IMR-90 (cell line): ENCODE results near the gene DZIP1. TPM values are rescaled to one million over a fixed set of nuclear protein-coding genes. Genes with fewer than 3 reads are reported as not detected.

Experiments
- ATAC-seq: fragments of 200-7000 bp; cut with Tn5 transposase; 2 replicates; pipeline ENCODE4 v1.9.1; 2020; ENCODE audit warnings: low read depth, mild to moderate bottlenecking, moderate library complexity
- BruUV-seq: library from RNA; stranded (reverse); fragments of 400-500 nt; replicated peaks from 2 replicates; lab custom pipeline; 2021; lab: Mats Ljungman, UMichigan
- CTCF ChIA-PET: fragments of 300-600 bp; formaldehyde crosslinking; extraction: SDS; loops from one replicate; lab custom pipeline; 2021; ENCODE audit warnings: antibody characterized with exemption; lab: Yijun Ruan, JAX
- POLR2A ChIA-PET: fragments of 300-600 bp; sonication (Branson Sonifier 250); formaldehyde crosslinking; loops from one replicate; lab custom pipeline; 2022; ENCODE audit warnings: antibody characterized with exemption; ENCODE audit not compliant: unreplicated experiment; lab: Charles Lee
- DNase-seq: peaks from one replicate; pipeline ENCODE4 v3.0.0; 2013
- H2AFZ ChIP-seq: replicated peaks from 2 replicates; pipeline ENCODE3; 2013; ENCODE audit warnings: low read length, mild to moderate bottlenecking; ENCODE audit not compliant: poor library complexity
- H2AK5ac ChIP-seq: 2 replicates; pipeline ENCODE4 v1.6.1; 2013; ENCODE audit warnings: low read depth, low read length, inconsistent platforms
- H2AK9ac ChIP-seq: replicated peaks from 2 replicates; pipeline ENCODE3; 2013; ENCODE audit warnings: mild to moderate bottlenecking, low read depth, low read length, moderate library complexity; ENCODE audit not compliant: poor library complexity
- H2BK120ac ChIP-seq: 2 replicates; pipeline ENCODE4 v1.6.1; 2013; ENCODE audit warnings: low read depth, low read length, inconsistent platforms
- H2BK15ac ChIP-seq: 3 replicates; pipeline ENCODE4 v1.6.1; 2013; ENCODE audit warnings: low read depth, low read length, inconsistent platforms
- H2BK20ac ChIP-seq: 2 replicates; pipeline ENCODE4 v1.6.1; 2013; ENCODE audit warnings: low read depth, mild to moderate bottlenecking, inconsistent platforms, low read length, moderate library complexity
- H2BK5ac ChIP-seq: 2 replicates; pipeline ENCODE4 v1.6.1; 2013; ENCODE audit warnings: mild to moderate bottlenecking, low read depth, low read length, inconsistent platforms; ENCODE audit not compliant: poor library complexity, severe bottlenecking
- H3K14ac ChIP-seq: replicated peaks from 2 replicates; pipeline ENCODE4 v1.6.1; 2013; ENCODE audit warnings: low read depth, low read length, inconsistent platforms
- H3K18ac ChIP-seq: 2 replicates; pipeline ENCODE4 v1.6.1; 2013; ENCODE audit warnings: low read depth, low read length, control low read depth
- H3K23ac ChIP-seq: 2 replicates; pipeline ENCODE4 v1.6.1; 2013; ENCODE audit warnings: low read depth, low read length, inconsistent platforms
- H3K27ac ChIP-seq: 2 replicates; pipeline ENCODE4 v1.5.1; 2013; ENCODE audit warnings: mild to moderate bottlenecking, control low read depth, low read length; ENCODE audit not compliant: insufficient read depth
- H3K27me3 ChIP-seq: 2 replicates; pipeline ENCODE4 v1.6.1; 2013; ENCODE audit warnings: low read length; ENCODE audit not compliant: control insufficient read depth, insufficient read depth
- H3K36me3 ChIP-seq: 2 replicates; pipeline ENCODE4 v1.6.1; 2013; ENCODE audit warnings: low read length, mixed read lengths; ENCODE audit not compliant: control insufficient read depth, insufficient read depth
- H3K4ac ChIP-seq: 2 replicates; pipeline ENCODE4 v1.6.1; 2013; ENCODE audit warnings: low read depth, low read length, inconsistent platforms
- H3K4me1 ChIP-seq: 2 replicates; pipeline ENCODE4 v1.6.1; 2013; ENCODE audit warnings: low read length, mixed read lengths; ENCODE audit not compliant: control insufficient read depth, insufficient read depth
- H3K4me2 ChIP-seq: 2 replicates; pipeline ENCODE4 v1.6.1; 2013; ENCODE audit warnings: low read depth, mild to moderate bottlenecking, control low read depth, low read length, moderate library complexity
- H3K4me3 ChIP-seq: 2 replicates; pipeline ENCODE4 v1.5.1; 2013; ENCODE audit warnings: low read depth, mild to moderate bottlenecking, control low read depth, low read length, moderate library complexity; ENCODE audit not compliant: insufficient read depth
- H3K56ac ChIP-seq: 2 replicates; pipeline ENCODE4 v1.6.1; 2013; ENCODE audit warnings: low read length, inconsistent platforms; ENCODE audit not compliant: insufficient read depth; ENCODE audit errors: extremely low read depth
- H3K79me1 ChIP-seq, 2 experiments: 2 replicates each; pipeline ENCODE4 v1.6.1; 2013; ENCODE audit warnings: low read length in 2 of 2, inconsistent platforms in 1 of 2, low read depth in 1 of 2
- H3K9ac ChIP-seq: 2 replicates; pipeline ENCODE4 v1.6.1; 2013; ENCODE audit warnings: low read depth, low read length, control low read depth
- H3K9me1 ChIP-seq: 2 replicates; pipeline ENCODE4 v1.6.1; 2013; ENCODE audit warnings: low read length, inconsistent platforms; ENCODE audit not compliant: insufficient read depth
- H3K9me3 ChIP-seq: 2 replicates; pipeline ENCODE4 v1.6.1; 2013; ENCODE audit warnings: low read length; ENCODE audit not compliant: control insufficient read depth, insufficient read depth
- H4K20me1 ChIP-seq: 2 replicates; pipeline ENCODE4 v1.6.1; 2013; ENCODE audit warnings: low read length, inconsistent platforms; ENCODE audit not compliant: insufficient read depth
- H4K5ac ChIP-seq: 2 replicates; pipeline ENCODE4 v1.6.1; 2013; ENCODE audit warnings: mild to moderate bottlenecking, low read depth, low read length, control low read depth
- H4K8ac ChIP-seq, 2 experiments: 2 replicates each; pipeline ENCODE4 v1.6.1; 2013; ENCODE audit warnings: low read depth in 2 of 2, low read length in 2 of 2, control low read depth in 1 of 2, inconsistent platforms in 1 of 2
- H4K91ac ChIP-seq: 2 replicates; pipeline ENCODE4 v1.6.1; 2013; ENCODE audit warnings: low read depth, low read length, inconsistent platforms; ENCODE audit not compliant: insufficient read depth
- BHLHE40 ChIP-seq: fragments of 150-350 bp; IDR thresholded peaks from 2 replicates; pipeline ENCODE4 v1.6.1; 2016; ENCODE audit warnings: mild to moderate bottlenecking, low read depth, low read length
- CEBPB ChIP-seq: IDR thresholded peaks from 2 replicates; pipeline ENCODE4 v1.6.1; 2012; ENCODE audit warnings: low read depth, low read length, improper control_type of control experiment
- CHD1 ChIP-seq: IDR thresholded peaks from 2 replicates; pipeline ENCODE4 v1.6.1; 2012; ENCODE audit warnings: low read depth, low read length, improper control_type of control experiment
- CTCF ChIP-seq: conservative IDR thresholded peaks from 2 replicates; pipeline ENCODE4 v1.5.1; 2012; ENCODE audit warnings: mild to moderate bottlenecking, low read depth, low read length, improper control_type of control experiment
- FOS ChIP-seq: fragments of 150-350 bp; IDR thresholded peaks from 2 replicates; pipeline ENCODE4 v1.6.1; 2016; ENCODE audit warnings: low read depth, low read length
- MAFK ChIP-seq: IDR thresholded peaks from 2 replicates; pipeline ENCODE4 v1.6.1; 2012; ENCODE audit warnings: low read depth, low read length, improper control_type of control experiment
- MAZ ChIP-seq: IDR thresholded peaks from 2 replicates; pipeline ENCODE4 v1.6.1; 2012; ENCODE audit warnings: low read depth, mild to moderate bottlenecking, low read length, improper control_type of control experiment, moderate library complexity, borderline replicate concordance
- MXI1 ChIP-seq: IDR thresholded peaks from 2 replicates; pipeline ENCODE4 v1.6.1; 2012; ENCODE audit warnings: low read depth, mild to moderate bottlenecking, low read length, moderate library complexity, borderline replicate concordance
- NFE2L2 ChIP-seq: fragments of 150-350 bp; IDR thresholded peaks from 2 replicates; pipeline ENCODE4 v1.6.1; 2016; ENCODE audit warnings: low read depth, mild to moderate bottlenecking, low read length
- POLR2A ChIP-seq: IDR thresholded peaks from 2 replicates; pipeline ENCODE4 v1.6.1; 2012; ENCODE audit warnings: mild to moderate bottlenecking, low read depth, low read length
- RAD21 ChIP-seq: IDR thresholded peaks from 2 replicates; pipeline ENCODE4 v1.6.1; 2012; ENCODE audit warnings: low read length, improper control_type of control experiment
- RCOR1 ChIP-seq: IDR thresholded peaks from 2 replicates; pipeline ENCODE4 v1.6.1; 2012; ENCODE audit warnings: mild to moderate bottlenecking, low read length, improper control_type of control experiment; ENCODE audit not compliant: insufficient replicate concordance
- RFX5 ChIP-seq: IDR thresholded peaks from 2 replicates; pipeline ENCODE4 v1.8.0; 2012; ENCODE audit warnings: low read depth, mild to moderate bottlenecking, low read length, moderate library complexity
- SMC3 ChIP-seq: fragments of 150-350 bp; IDR thresholded peaks from 2 replicates; pipeline ENCODE4 v1.6.1; 2016; ENCODE audit warnings: low read depth, mild to moderate bottlenecking, antibody characterized with exemption, low read length, moderate library complexity
- dilution Hi-C: fragments of 300-500 bp; cut with HindIII; formaldehyde crosslinking; loops from one replicate; pipeline ENCODE4 v1.14.3; 2018; ENCODE audit warnings: low sequenced_read_pairs; ENCODE audit not compliant: unreplicated experiment
- in situ Hi-C: fragments of 300-500 bp; cut with MboI; formaldehyde crosslinking; loops from 3 replicates; pipeline ENCODE4 v1.14.3; 2019; ENCODE audit warnings: low sequenced_read_pairs, inconsistent platforms, mixed read lengths
- intact Hi-C: fragments of 100-400 bp; cut with micrococcal nuclease; formaldehyde crosslinking; loops from 2 replicates; pipeline ENCODE4 v1.10.0; 2022
- polyA plus RNA-seq, 3 experiments: library from polyadenylated mRNA; depleted of rRNA; stranded (reverse); fragments of >200 nt; gene quantifications; 2 replicates each; pipeline ENCODE4 v1.2.3, GENCODE V29; 2012; ENCODE audit warnings: low replicate concordance in 1 of 3
- total RNA-seq: library from RNA; depleted of rRNA; stranded (reverse); fragments of >200 nt; gene quantifications from 2 replicates; pipeline ENCODE4 v1.2.3, GENCODE V29; 2012
- TF ChIP-seq, protein P1 (sequence below): fragments of 150-350 bp; IDR thresholded peaks from 2 replicates; pipeline ENCODE4 v1.6.1; 2016; ENCODE audit warnings: low read depth, mild to moderate bottlenecking, low read length, moderate library complexity, borderline replicate concordance
- TF ChIP-seq, protein P2 (sequence below): fragments of 150-350 bp; IDR thresholded peaks from 2 replicates; pipeline ENCODE4 v1.6.1; 2017; ENCODE audit warnings: mild to moderate bottlenecking, antibody characterized with exemption, low read length, low read depth

The DZIP1 gene
- total and polyA plus RNA-seq, 2 of the 4 experiments (the other 2 are of a cell fraction) = 12.2 to 15.9 TPM

DNA sequence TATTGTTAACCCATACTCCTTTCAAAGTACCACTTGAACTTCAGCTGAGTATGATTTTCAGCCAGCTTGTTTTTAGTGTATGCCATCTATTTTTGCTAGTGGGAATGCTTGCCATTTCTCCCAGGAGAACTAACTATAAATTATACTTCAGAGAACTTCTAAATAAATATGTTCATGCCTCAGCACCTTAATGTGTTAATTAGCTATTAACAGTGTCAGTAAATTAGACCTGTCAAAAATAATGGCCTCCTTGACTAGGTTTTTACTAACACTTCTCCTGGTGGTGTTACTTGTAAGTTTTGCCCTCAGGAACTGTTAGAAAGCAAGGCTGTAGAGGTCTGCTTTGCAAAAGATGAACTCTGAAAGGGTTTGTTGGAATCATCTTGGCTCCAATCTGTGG is 87.5 kb downstream of the DZIP1 start:
- peaks cover 58% of the 10 kb centered on the region for H3K27me3 ChIP-seq
- CTCF ChIA-PET = no interaction called here

More for the DNA sequence above, 87.5 kb downstream of the DZIP1 start:
- Histone ChIP-seq H3K4ac (no peak overlapping the region), H2AK5ac (no peak overlapping the region), H3K79me1 (no peaks in the 10 kb centered on the region), H3K56ac (no peak overlapping the region), H4K91ac (no peak overlapping the region), H2AK9ac (no peak overlapping the region), H3K14ac (no peak overlapping the region), H3K36me3 (no peaks in the 10 kb centered on the region), H2BK120ac (no peak overlapping the region), H3K27ac (no peak overlapping the region), H4K8ac (no peak overlapping the region), H4K5ac (no peak overlapping the region), H3K23ac (no peak overlapping the region), H3K4me2 (no peak overlapping the region), H3K9ac (no peak overlapping the region), H3K9me3 (peaks cover 13% of the 10 kb centered on the region), H3K4me3 (no peak overlapping the region), H3K4me1 (no peaks in the 10 kb centered on the region), H2BK20ac (no peak overlapping the region), H2AFZ (no peak overlapping the region), H2BK15ac (no peak overlapping the region), H4K20me1 (no peaks in the 10 kb centered on the region), H3K9me1 (no peaks in the 10 kb centered on the region), H3K18ac (no peak overlapping the region), H2BK5ac (no peak overlapping the region)
- dilution Hi-C loops (no loop called here), in situ Hi-C loops (no loop called here), intact Hi-C loops (no loop called here)
- ATAC-seq = no peak
- TF ChIP-seq, protein P1, sequence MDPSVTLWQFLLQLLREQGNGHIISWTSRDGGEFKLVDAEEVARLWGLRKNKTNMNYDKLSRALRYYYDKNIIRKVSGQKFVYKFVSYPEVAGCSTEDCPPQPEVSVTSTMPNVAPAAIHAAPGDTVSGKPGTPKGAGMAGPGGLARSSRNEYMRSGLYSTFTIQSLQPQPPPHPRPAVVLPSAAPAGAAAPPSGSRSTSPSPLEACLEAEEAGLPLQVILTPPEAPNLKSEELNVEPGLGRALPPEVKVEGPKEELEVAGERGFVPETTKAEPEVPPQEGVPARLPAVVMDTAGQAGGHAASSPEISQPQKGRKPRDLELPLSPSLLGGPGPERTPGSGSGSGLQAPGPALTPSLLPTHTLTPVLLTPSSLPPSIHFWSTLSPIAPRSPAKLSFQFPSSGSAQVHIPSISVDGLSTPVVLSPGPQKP = no peak
- TF ChIP-seq RAD21 (no peak), POLR2A (no peak), NFE2L2 (no peak), MAZ (no peak), CEBPB (no peak), RFX5 (no peak), MXI1 (no peak), CTCF (no peak), BHLHE40 (no peak), RCOR1 (no peak), SMC3 (no peak), FOS (no peak), MAFK (no peak), CHD1 (no peak)
- TF ChIP-seq, protein P2, sequence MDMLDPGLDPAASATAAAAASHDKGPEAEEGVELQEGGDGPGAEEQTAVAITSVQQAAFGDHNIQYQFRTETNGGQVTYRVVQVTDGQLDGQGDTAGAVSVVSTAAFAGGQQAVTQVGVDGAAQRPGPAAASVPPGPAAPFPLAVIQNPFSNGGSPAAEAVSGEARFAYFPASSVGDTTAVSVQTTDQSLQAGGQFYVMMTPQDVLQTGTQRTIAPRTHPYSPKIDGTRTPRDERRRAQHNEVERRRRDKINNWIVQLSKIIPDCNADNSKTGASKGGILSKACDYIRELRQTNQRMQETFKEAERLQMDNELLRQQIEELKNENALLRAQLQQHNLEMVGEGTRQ = no peak
- POLR2A ChIA-PET = no interaction called here
- no TSS peak for BruUV-seq
- no peak for DNase-seq
